ENCODE results near the gene POLDIP3. TPM values are rescaled to one million over a fixed set of nuclear protein-coding genes. Genes with fewer than 3 reads are reported as not detected.
"Not testable (repeated sequence)": the region's sequence is repeated elsewhere in the genome, so short reads cannot be mapped to it uniquely, and the experiment has no call there.

POLDIP3 gene
- polyA plus RNA-seq, 3 donors: 27.4 to 32.6 (median 30.0) TPM

DNA sequence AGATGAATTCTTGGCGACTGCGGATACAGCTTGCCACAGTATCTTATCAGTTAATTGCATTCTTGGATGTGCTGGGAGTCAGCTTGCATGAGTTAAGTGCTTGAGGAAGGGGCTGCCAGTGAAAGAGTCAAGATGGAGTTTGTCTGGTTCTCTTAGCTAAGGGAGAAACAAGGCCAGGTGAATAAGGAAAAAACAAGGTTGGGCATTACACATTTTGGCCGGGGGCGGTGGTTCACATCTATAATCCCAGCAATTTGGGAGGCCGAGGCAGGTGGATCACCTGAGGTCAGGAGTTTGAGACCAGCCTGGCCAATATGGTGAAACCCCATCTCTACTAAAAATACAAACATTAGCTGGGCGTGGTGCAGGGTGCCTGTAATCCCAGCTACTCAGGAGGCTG, 66.6 kb downstream of the POLDIP3 start:
- 50 to 64% (median 55%) methylated on average over 6 of the region's 6 CpGs for WGBS, 3 donors
- H3K27ac ChIP-seq (ENCODE audit: low read depth, low read length): not testable (repeated sequence)

DNA sequence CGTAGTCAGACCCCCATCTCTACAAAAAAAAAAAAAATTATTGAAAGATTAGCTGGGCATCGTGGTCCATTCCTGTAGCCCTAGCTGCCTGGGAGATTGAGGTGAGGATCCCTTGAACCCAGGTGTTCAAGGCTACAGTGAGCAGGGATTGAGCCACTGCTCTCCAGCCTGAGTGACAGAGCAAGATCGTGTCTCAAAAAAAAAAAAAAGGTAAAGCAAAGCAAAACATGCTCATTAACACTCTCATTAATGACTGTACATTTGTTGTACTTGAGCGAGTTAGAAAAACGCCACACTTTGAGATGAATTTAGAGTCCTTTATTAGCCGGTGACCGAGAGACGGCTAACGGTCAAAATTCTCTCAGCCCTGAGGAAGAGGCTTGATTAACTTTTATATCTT, 67.1 kb downstream of the POLDIP3 start:
- 56 to 64% (median 62%) methylated on average over 9 of the region's 9 CpGs for WGBS, 3 donors
- H3K27ac ChIP-seq (ENCODE audit: low read depth, low read length): no peak overlapping the region

DNA sequence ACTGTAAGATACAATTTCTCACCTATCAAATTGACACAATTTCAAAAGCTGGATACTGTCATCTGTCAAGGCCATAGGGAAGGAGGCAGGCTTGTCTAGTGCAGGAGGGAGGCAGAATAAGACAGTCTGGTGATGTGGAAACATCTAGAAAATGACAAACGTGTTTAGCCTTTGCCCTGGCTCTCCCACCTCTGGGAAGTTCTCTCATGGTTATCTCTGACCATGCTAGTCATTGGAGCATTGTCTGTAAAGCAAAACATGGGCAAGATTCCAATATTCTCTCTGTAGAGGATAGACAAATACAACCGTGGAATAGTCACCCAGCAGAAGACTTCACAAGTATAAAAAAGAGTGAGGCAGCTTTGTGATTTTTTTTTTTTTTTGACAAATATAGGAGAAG, 70.0 kb downstream of the POLDIP3 start:
- 17 to 26% (median 20%) methylated on average over 2 of the region's 2 CpGs for WGBS, 3 donors
- no peak overlapping the region for H3K27ac ChIP-seq (ENCODE audit: low read depth, low read length)

DNA sequence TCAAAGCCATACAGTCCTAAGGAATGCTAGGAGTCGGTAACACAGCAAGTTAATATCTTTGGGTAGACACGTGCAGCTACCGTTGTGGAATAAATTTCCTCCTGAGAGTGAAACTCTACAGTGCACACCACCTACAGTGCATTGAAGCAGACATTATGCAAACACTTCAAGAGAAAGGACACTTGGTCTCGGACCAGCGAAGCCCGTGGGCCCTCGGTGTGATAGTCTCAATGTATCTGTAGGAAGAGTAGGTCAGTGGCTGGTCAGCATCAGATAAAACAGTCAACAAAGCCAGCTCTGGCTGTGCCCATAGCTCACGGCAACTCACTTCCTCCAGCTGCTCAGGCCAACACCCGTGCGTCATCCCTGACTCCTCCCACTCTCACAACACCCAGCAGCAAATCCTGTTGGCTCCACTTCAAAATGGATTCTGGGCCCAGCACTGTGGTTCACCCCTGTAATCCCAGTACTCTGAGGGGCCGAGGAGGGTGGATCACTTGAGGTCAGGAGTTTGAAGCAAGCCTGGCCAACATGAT, 75.4 kb downstream of the POLDIP3 start:
- WGBS, 3 donors: 41 to 66% (median 53%) methylated on average over 2 to 10 of the region's 11 CpGs
- H3K27ac ChIP-seq (ENCODE audit: low read depth, low read length): not testable (repeated sequence)

DNA sequence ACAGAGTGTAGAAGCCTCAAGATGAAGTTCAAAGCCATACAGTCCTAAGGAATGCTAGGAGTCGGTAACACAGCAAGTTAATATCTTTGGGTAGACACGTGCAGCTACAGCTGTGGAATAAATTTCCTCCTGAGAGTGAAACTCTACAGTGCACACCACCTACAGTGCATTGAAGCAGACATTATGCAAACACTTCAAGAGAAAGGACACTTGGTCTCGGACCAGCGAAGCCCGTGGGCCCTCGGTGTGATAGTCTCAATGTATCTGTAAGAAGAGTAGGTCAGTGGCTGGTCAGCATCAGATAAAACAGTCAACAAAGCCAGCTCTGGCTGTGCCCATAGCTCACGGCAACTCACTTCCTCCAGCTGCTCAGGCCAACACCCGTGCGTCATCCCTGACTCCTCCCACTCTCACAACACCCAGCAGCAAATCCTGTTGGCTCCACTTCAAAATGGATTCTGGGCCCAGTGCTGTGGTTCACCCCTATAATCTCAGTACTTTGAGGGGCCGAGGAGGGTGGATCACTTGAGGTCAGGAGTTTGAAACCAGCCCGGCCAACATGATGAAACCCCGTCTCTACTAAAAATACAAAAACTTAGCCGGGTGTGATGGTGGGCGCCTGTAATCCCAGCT, 77.4 kb downstream of the POLDIP3 start:
- H3K27ac ChIP-seq (ENCODE audit: low read depth, low read length): not testable (repeated sequence)
- 41 to 65% (median 59%) methylated on average over 6 to 13 of the region's 14 CpGs for WGBS, 3 donors

DNA sequence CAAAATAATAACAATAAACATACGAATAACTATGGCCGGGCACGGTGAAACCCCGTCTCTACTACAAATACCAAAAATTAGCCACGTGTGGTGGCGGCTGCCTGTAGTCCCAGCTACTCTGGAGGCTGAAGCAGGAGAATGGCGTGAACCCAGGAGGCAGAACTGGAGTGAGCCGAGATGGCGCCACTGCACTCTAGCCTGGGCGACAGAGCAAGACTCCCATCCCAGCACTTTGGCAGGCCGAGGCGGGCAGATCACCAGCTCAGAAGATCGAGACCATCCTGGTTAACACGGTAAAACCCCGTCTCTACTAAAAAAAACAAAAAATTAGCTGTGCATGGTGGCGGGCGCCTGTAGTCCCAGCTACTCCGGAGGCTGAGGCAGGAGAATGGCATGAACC, 78.0 kb downstream of the POLDIP3 start:
- not testable (repeated sequence) for H3K27ac ChIP-seq (ENCODE audit: low read depth, low read length)
- 96 to 97% (median 96%) methylated on average over 18 of the region's 18 CpGs for WGBS, 3 donors

DNA sequence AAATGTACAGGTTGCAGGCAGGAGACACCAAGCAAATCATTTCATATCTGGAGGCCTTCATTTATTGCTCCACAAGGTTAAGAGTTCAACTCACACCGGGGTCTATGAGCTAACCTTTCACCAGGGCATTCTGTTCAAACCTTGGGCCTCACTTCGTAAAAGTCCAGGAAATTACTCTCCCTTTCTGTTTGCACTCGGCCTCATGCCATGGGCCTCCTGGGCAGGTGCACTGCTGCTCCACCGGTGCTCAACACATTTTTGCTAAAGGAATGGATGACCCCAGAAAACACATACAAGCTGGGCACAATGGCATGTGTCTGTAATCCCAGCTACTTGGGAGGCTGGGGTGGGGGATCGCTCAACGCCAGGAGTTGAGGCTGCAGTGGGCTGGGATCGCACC, 78.5 kb downstream of the POLDIP3 start:
- no peak overlapping the region for H3K27ac ChIP-seq (ENCODE audit: low read depth, low read length)
- WGBS, 3 donors: 91 to 97% (median 91%) methylated on average over 7 of the region's 7 CpGs

DNA sequence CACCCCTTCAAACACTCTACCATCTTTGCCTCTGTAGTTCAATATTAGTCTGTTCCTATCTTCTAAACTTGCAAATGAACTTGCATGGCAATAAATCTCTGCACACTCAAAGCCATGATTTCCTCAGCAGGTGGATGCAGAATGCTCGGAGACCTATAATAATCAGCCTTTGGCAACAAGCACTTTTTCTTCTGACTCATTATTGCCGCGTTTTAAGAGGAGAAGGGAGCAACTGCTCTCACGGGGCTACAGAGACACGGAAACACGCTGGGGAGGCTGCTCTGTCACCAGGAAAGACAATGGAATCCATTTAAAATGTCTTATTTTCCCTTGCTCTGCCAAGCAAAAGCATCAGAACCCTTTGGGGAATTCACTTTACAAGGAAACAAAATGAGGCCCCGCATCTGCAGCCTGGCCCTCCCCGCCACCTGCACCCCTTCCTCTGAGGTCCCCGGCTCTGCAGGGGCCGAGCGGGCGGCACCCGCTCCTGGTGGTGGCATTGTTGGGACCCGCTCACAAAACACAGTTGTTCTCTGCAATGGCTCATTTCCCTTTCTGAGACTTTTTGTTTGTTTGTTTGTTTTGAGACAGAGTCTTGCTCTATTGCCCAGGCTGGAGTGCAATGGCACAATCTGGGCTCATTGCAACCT, 79.5 kb downstream of the POLDIP3 start:
- WGBS, 3 donors: 67 to 83% (median 79%) methylated on average over 3 to 4 of the region's 14 CpGs
- H3K27ac ChIP-seq (ENCODE audit: low read depth, low read length): not testable (repeated sequence)

Other genes starting within 250 kb of the POLDIP3 start
- gene NFAM1, start 182.5 kb downstream of the POLDIP3 start, polyA plus RNA-seq: 1 to 10 TPM in 2 of 3 donors, under 1 TPM in 1; 0.32 to 4.4 (median 3.8) TPM
- 10 to 100 TPM in 2 of 3 donors, 1 to 10 TPM in 1; 8.0 to 23.5 (median 12.9) TPM for gene RRP7A, start 95.1 kb downstream of the POLDIP3 start, polyA plus RNA-seq
- 1 to 10 TPM; 1.1 to 2.7 (median 1.4) TPM for gene SERHL2, start 60.9 kb downstream of the POLDIP3 start, polyA plus RNA-seq
- gene ATP5MGL, start 25.7 kb upstream of the POLDIP3 start, polyA plus RNA-seq: not detected
- gene CYB5R3, start 34.5 kb upstream of the POLDIP3 start, polyA plus RNA-seq: 100 to 1,000 TPM in 2 of 3 donors, 10 to 100 TPM in 1; 77.4 to 398 (median 294) TPM
- 10 to 100 TPM in 2 of 3 donors, 1 to 10 TPM in 1; 5.3 to 55.2 (median 36.4) TPM for gene A4GALT, start 106.0 kb upstream of the POLDIP3 start, polyA plus RNA-seq
- gene ARFGAP3, start 242.4 kb upstream of the POLDIP3 start, polyA plus RNA-seq: 10 to 100 TPM; 23.1 to 59.1 (median 27.9) TPM

Measured in adipose tissue (tissue), 3 donors.